ENCODE measurements around the gene KIAA0586. TPM values are rescaled to one million over a fixed set of nuclear protein-coding genes. Genes with fewer than 3 reads are reported as not detected.

The KIAA0586 gene
- total and polyA plus RNA-seq, 7 donors, result 2.5 to 14.2 (median 6.2) TPM

- no peak for DNase-seq
- H3K27me3 ChIP-seq (ENCODE audit: insufficient read depth in 3 of 3, low read length in 2 of 3), result no peaks in the 10 kb centered on the region
- no peak overlapping the region for H3K4me3 ChIP-seq
- 82 to 89% (median 83%) methylated on average over 4 of the region's 4 CpGs for WGBS, 3 donors
- no peaks in the 10 kb centered on the region for H3K4me1 ChIP-seq
- ATAC-seq, result no peak
- no peaks in the 10 kb centered on the region for H3K9me3 ChIP-seq
- intact Hi-C loops (cut with DNase I), result no loop called here
- no peak overlapping the region for H3K27ac ChIP-seq
- H3K36me3 ChIP-seq (ENCODE audit: insufficient read depth in 1 of 2, low read depth in 1 of 2), result no peaks in the 10 kb centered on the region
- no peak for TF ChIP-seq CTCF (IDR thresholded peaks at IDR 0.05)
Measured at GRCh38 chr14:58593977-58594376, 166.5 kb downstream of the KIAA0586 start.

DNA sequence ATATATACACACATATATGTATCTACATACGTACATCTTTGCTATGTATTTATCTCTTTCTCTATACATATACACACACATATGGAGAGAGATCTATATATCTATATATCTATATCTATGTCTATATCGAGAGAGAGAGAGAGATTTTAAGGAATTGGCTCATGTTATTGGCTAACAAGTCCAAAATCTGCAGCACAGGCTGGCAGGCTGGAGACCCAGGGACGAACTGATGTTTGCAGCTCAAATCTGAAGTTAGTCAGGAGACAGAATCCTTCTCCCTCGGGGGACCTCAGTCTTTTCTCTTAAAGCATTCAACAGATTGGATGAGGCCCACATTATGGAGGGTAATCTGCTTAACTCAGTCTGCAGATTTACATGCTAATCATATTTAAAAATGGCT lies 169.5 kb downstream of the KIAA0586 start:
- no peak for ATAC-seq
- DNase-seq, result no peak
- no peak for TF ChIP-seq CTCF (IDR thresholded peaks at IDR 0.05)
- H3K27ac ChIP-seq, result no peak overlapping the region
- H3K9me3 ChIP-seq, result no peaks in the 10 kb centered on the region
- no peaks in the 10 kb centered on the region for H3K27me3 ChIP-seq (ENCODE audit: insufficient read depth in 3 of 3, low read length in 2 of 3)
- no peaks in the 10 kb centered on the region for H3K36me3 ChIP-seq (ENCODE audit: insufficient read depth in 1 of 2, low read depth in 1 of 2)
- no peak overlapping the region for H3K4me3 ChIP-seq
- intact Hi-C loops (cut with DNase I), result no loop called here
- no peaks in the 10 kb centered on the region for H3K4me1 ChIP-seq
- 76 to 93% (median 87%) methylated on average over 4 of the region's 4 CpGs for WGBS, 3 donors

DNA sequence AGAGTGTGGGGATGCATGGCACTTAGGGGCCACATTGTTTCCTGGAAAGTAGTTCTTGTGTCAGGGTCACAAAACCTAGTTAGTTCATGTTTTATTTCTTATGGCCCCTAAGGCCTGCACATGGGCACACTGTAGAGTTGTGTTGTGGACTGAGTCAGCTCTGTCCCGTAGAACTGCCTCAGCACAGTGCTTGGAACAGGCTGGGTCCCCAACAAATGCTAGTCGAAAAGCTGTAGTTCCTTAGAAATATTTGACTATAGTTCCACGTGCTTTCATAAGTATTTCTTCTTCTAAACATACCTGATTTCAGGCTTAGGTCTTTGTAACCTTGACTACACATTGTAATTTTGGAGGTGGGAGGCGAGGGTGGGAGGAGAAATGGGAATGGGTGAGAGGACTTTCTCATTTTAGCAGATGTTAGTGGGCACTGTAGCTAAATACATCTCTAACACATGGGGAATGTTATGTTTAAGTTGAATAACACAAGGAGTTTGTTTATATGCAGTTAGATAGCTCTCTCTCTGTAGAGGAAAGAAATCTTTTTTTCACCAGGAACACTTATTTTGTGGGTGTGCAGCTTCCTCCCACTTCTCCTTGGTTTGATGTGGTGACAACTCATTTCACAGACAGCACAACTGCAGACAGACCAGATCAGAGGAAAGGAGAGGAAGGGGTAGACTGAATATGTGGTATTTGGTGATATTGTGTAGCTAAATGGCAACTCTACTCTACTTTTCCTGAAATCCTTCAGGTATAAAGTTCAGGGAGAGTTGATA lies 170.7 kb downstream of the KIAA0586 start:
- Histone ChIP-seq H3K4me1 (no peaks in the 10 kb centered on the region), H3K4me3 (no peak overlapping the region), H3K9me3 (no peaks in the 10 kb centered on the region), H3K27me3 (ENCODE audit: insufficient read depth in 3 of 3, low read length in 2 of 3) (no peaks in the 10 kb centered on the region), H3K27ac (no peak overlapping the region), H3K36me3 (ENCODE audit: insufficient read depth in 1 of 2, low read depth in 1 of 2) (no peaks in the 10 kb centered on the region)
- 85 to 90% (median 86%) methylated on average over 4 of the region's 4 CpGs for WGBS, 3 donors
- intact Hi-C loops (cut with DNase I), result no loop called here
- DNase-seq (no peak), ATAC-seq (no peak)
- no peak for TF ChIP-seq CTCF (IDR thresholded peaks at IDR 0.05)

GRCh38 chr14:58598804-58599525 lies 171.4 kb downstream of the KIAA0586 start:
- no peak overlapping the region for H3K27ac ChIP-seq
- DNase-seq, result no peak
- ATAC-seq, result no peak
- H3K4me3 ChIP-seq, result no peak overlapping the region
- no peaks in the 10 kb centered on the region for H3K9me3 ChIP-seq
- TF ChIP-seq CTCF (IDR thresholded peaks at IDR 0.05), result no peak
- intact Hi-C loops (cut with DNase I), result no loop called here
- WGBS, 3 donors, result 78 to 79% (median 79%) methylated on average over 11 of the region's 11 CpGs
- H3K36me3 ChIP-seq (ENCODE audit: insufficient read depth in 1 of 2, low read depth in 1 of 2), result no peaks in the 10 kb centered on the region
- no peaks in the 10 kb centered on the region for H3K4me1 ChIP-seq
- H3K27me3 ChIP-seq (ENCODE audit: insufficient read depth in 3 of 3, low read length in 2 of 3), result no peaks in the 10 kb centered on the region

Measured in psoas muscle (tissue), 8 donors.